Pons (tissue), 1 donor: ENCODE measurements around the gene SLC9A9.
"Not testable (repeated sequence)": the region's sequence is repeated elsewhere in the genome, so short reads cannot be mapped to it uniquely, and the experiment has no call there.

Source experiments
- DNase-seq: peaks from one replicate; pipeline ENCODE4 v3.0.0-alpha.2; 2016; ENCODE audit warnings: low spot score

Gene SLC9A9

GRCh38 chr3:143810166-143810952 lies 37.9 kb downstream of the SLC9A9 start:
- DNase-seq, result no peak

- no peak for DNase-seq
Observed at GRCh38 chr3:143809121-143809621, 39.1 kb downstream of the SLC9A9 start.

GRCh38 chr3:143808030-143808429 lies 40.2 kb downstream of the SLC9A9 start:
- DNase-seq, result no peak

- DNase-seq, result no peak
Observed at GRCh38 chr3:143806038-143806437, 42.2 kb downstream of the SLC9A9 start.

- not testable (repeated sequence) for DNase-seq
Observed at GRCh38 chr3:143805476-143805875, 42.8 kb downstream of the SLC9A9 start.

- not testable (repeated sequence) for DNase-seq
Observed at GRCh38 chr3:143801046-143801445, 47.2 kb downstream of the SLC9A9 start.

- DNase-seq, result not testable (repeated sequence)
Observed at GRCh38 chr3:143798151-143798550, 50.1 kb downstream of the SLC9A9 start.

GRCh38 chr3:143795874-143796273 lies 52.4 kb downstream of the SLC9A9 start:
- no peak for DNase-seq

GRCh38 chr3:143794793-143795462 lies 53.3 kb downstream of the SLC9A9 start:
- no peak for DNase-seq

GRCh38 chr3:143793971-143794370 lies 54.3 kb downstream of the SLC9A9 start:
- DNase-seq, result no peak

- no peak for DNase-seq
Observed at GRCh38 chr3:143791386-143791785, 56.9 kb downstream of the SLC9A9 start.

GRCh38 chr3:143786219-143787191 lies 61.8 kb downstream of the SLC9A9 start:
- peak; percentile 57 for DNase-seq

GRCh38 chr3:143784446-143784845 lies 63.8 kb downstream of the SLC9A9 start:
- DNase-seq, result no peak

- DNase-seq, result no peak
Observed at GRCh38 chr3:143783851-143784370, 64.4 kb downstream of the SLC9A9 start.

- peak; percentile 78 for DNase-seq
Observed at GRCh38 chr3:143775459-143775858, 72.8 kb downstream of the SLC9A9 start.

GRCh38 chr3:143771939-143772338 lies 76.3 kb downstream of the SLC9A9 start:
- DNase-seq, result no peak

GRCh38 chr3:143771258-143771657 lies 77.0 kb downstream of the SLC9A9 start:
- no peak for DNase-seq

GRCh38 chr3:143770391-143770790 lies 77.9 kb downstream of the SLC9A9 start:
- DNase-seq, result no peak

GRCh38 chr3:143769616-143770015 lies 78.7 kb downstream of the SLC9A9 start:
- no peak for DNase-seq

GRCh38 chr3:143764840-143765239 lies 83.4 kb downstream of the SLC9A9 start:
- no peak for DNase-seq

GRCh38 chr3:143763564-143764162 lies 84.6 kb downstream of the SLC9A9 start:
- peak; percentile 65 for DNase-seq
